ENCODE measurements around the gene KAZN.

Gene KAZN

DNA sequence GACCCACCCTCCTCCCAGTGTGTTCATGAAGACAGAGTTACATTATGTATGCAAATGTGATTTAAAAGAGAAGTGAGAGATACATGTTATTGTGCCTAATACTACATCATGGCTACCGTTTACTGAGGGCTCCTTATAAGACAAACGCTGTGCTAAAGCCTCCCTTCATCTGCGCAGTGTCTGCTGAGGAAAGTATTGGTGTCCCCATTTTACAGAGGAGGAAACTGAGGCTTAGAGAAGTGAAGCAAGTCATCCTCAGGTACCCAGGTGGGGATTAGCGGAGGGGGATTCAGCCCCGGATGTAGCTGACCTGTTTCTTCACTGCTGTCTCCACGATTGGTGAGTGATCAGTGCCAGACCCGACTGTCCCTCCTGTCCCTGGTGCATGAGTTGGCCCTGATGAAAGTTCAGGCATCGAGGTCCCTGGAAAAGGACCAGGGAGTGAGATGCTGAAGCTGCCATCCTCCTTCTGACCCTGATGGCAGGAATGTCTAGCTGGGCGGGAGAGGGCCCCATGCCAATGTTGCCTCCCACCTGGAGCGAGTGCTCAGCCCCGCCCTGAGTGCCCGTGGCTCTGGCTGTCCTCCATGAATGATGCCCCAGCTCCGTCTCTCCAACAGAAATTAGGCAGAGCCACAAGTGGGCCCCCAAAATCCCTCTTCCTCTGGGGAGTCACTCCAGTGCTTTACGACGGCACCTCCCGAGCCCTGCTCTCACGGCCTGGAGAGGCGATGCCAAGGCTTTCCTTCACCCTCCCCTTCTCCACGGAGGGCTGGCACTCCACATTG lies 204.7 kb downstream of the KAZN start:
- no peak for DNase-seq

DNA sequence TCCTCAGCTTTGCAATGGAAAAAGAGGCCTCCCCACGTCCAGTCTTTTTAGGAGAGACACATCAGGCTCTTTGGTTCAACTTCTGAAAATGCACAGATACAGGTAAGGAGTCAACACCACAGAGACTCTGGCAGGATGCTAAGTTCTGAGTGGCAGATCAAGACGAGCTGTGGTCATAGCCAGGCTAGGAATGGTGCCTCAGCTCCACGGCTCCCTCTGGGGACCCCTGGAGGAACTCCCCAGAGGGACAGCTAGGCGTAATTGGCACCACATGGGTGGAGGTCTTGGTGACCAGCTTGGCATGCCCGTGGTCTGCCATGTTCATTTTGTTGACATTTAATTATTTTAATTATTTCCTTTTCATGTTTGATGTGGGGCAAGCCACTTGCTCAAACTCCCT lies 206.1 kb downstream of the KAZN start:
- DNase-seq, result no peak

DNA sequence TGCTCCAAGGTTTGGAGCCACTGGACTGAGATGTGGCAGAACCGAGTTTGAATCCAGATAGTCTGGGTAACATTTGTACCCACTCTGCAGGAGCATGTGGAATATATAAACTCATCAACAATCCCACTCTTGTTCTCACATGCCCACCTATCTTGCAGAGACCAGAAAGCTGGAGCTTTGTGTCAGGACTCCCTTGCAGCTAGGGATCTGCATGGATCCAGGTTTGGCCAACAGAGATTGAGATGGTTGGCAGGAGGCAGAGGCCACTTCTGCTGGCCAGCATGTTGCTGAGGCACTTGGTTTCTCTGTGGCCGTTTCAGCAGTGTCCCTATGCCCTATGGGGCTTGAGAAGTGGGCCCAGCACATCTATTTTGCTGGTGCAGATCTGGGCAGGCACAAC lies 208.3 kb downstream of the KAZN start:
- no peak for DNase-seq

DNA sequence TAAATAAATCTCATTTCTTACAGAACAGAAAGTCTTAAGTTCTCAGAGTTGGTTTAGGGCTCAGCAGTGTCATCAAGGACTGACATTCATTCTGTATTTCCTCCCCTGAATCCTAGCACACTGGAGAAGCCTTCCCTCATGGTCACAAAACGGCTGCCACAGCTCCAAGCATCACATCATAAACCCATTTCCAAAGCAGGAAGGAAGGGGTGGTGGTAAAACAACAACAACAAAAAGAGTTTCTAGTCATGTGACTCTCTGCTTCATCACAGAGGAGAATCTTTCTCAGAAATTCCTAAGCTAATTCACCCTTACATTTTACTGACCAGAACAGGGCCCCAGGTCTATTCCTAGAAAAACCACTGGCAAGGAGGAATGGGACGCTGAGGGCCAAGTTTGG lies 210.3 kb downstream of the KAZN start:
- no peak for DNase-seq

DNA sequence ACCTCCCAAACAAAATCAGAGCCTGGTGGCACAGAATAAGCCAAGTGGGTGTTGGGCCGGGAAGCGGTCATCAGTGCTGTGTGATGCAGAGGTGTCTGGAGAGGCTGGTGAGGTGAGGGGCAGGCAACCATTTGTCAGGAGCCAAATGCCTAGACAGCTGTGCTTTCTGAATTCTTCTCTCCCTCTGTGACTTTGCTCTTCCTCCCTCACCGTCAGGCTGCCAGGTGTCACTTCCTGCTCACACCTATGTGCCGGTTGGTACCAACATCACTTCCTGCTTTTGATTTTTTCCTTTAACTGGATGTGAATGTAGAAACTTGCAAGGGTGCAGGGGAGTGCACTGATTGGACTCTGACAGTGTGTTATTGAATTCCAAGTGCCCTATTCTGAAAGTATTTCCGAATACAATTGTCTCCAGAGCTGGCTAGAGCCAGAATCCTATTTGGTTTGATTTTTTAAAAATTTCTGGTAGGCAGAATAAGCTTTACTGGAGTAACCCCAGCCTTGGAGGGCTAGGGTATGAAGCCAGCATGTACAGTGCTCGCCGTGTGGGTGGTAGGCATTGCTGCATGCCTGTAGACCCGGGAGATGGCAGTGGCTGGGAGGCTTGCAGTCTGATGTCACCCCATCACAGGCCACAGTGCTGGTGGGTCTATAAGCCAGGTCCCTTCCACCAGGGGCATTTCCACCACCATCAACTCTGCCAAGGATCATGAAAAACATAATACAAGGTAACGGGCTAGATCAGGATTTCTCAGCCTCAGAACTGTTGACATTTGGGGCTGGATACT lies 210.9 kb downstream of the KAZN start:
- no peak for DNase-seq

DNA sequence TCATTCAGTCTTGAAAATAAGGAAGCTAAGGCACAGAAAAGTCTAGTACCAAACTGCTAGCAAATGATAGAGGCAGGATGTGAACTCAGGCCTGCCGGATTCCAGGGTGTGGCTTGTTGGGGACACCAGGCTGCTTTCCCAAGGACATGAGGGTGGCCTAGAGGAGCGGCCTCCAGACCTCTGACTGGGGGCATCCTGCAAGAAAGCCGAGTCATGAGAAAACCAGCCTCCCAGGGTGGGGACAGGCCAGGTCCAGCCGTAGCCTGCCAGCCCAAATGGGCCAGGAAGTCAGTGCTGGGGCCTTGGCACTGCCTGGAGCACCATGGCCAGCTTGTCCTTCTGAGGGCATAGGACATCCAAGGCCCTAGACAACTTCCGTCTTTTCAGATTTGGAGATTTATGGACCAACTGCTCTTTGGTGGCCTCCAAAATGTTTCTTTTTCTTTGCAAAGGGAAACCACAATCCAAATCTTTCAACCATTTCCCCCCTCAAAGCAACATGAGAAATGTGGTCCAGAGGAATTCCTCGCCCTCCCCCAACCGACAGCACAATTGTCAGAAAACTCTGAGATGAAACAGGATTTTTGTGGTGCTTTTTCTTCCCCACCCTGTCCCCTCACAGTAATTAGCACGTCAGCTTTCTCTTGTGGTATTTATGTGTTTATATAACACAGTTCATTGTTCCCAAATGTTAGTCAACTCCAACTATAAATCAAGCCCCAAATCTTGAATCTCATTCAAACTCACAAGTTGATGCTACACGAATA lies 212.3 kb downstream of the KAZN start:
- no peak for DNase-seq

DNA sequence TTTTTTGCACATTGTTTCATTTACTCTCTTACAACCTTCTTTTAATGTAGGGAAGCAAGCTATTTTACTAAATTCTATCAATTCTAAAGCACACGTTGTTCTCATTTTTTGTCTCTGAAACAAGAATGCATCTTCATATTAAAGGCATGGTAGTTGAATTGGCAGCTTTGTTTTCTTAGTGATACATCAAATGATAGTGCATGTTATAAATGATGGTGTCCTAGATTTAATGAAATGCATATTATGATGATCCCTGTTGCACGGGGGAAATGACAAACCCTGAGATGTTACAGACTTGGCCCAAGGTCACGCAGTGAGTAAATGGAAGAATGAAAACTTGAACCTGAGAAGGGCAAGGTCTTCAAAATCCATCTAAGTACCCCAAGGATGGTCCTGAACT lies 213.1 kb downstream of the KAZN start:
- no peak for DNase-seq

DNA sequence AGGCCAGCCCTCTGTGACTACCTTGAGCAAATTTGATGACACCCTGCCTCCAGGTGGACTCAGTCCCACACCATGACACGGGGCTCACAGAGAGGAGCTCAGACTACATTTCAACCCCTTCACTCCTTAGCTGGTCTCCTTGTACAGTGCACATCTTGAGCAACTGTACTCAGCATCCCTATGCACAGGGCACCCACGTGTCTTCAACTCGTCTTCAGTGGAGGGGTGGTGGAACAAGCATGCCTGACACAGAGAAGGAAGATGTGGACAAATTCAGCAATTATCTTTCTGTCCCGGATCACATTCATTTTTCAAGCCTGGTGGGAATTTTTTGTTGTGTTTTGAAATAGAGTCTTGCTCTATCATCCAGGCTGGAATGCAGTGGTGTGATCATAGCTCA lies 213.7 kb downstream of the KAZN start:
- DNase-seq, result no peak

DNA sequence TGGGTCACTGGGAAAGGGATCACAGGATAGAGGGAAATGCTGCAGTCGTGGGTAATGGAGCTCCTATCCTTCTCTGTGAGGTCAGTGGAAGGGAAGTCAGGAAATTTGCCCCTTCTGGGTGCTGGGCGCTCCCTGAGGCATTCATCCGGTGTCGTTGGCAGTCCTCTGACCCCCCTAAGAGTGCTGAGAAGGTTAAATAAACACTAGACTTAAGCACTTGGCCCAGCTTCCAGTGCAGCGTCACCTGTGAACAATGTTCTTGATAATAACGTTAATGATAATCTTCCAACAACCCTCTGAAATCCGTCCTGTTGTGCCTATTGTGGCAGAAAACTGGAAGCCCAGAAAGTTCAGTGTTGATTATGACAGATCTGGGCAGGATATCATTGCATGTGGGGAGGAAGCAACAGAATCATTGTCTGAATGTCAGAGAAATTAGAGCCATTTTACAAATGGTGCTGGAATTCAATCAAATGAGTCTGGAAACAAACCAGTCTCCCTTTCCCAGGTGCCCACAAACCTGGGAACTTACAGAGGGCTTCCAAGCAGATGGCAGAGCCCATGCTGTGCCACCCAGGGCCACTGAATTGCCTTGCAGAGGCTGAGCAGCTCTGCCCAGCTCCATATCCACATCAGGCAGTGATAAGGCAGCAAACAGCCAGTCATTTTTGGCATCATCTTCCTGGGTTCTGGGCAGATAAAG lies 216.8 kb downstream of the KAZN start:
- no peak for DNase-seq

DNA sequence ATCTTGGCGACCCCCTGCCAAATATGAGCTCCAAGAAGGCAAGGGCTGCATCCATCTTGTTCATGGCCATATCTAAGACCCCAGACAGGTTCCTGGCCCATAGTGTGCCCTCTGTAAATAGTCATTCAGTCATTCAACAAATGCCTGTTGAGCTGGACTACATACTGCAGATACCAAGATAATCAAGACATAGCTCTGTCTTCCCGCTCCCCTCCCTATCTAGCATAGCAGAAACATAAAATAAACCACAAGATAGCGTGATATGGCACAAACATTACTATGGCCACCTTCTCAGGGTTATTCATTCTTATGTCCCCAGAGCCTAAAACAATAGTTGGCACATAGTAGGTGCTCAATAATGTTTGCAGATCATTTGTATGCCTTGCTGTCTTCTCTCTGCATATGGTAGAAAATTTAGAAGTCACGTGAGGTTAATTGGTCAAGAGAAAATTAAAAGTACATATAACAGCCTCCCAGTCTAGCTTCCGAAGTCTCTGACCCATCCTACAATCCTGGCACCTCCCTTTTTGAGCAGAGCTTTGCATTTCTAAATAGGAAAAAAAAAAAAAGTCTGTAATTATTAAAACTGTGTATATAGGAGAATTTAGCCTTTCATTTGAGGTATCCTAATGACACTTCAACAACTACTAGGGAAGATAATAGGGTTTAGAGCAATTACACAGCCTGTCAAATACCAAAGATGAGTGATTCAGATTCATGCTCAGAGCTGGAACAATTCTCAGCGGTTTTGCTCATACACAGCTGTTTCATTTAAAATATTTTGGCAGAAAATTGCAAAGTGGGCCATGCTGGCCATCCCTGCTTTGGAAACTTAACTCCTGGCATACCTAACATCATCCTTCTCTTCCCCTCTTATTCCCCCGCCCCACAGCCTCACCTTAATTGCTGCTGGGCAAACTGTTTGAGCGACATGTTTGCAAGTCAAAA lies 219.0 kb downstream of the KAZN start:
- no peak for DNase-seq

DNA sequence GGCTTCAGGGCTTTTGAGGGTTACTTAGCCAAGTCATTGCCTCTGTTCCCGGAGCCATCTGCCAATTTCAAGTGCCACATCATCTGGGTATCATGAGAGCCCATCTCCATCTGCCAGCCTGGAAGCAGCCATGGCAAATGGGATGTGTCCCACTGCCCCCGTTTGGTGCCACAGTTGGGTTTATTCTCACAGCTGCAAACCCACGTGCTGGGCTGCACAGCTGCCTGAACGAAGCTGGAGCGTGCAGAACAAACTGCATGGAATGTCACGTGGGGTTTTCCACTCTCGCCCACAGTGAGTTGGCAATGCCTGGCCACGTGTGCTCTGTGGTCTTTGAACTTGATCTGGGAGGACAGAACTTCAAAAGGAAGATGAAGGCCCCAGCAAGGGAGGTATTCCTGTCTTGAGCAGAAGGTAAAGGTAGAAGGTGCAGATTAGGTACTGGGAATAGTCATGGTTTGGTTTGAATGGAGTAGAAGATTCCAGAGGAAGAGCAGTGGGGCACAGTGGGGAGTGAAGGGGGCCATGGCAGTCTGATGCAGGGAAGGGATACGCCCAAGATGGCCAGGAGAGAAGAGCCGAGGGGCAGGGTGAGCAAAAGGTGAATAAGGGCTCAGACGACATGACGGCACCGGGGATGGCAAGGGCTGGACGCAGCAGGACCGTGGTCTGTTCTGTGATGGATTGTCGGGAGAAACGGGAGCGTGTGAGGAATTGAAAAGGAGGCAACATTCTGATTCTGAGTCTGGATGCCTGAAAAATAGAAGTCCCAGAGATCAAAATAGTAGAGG lies 222.0 kb downstream of the KAZN start:
- DNase-seq, result no peak

DNA sequence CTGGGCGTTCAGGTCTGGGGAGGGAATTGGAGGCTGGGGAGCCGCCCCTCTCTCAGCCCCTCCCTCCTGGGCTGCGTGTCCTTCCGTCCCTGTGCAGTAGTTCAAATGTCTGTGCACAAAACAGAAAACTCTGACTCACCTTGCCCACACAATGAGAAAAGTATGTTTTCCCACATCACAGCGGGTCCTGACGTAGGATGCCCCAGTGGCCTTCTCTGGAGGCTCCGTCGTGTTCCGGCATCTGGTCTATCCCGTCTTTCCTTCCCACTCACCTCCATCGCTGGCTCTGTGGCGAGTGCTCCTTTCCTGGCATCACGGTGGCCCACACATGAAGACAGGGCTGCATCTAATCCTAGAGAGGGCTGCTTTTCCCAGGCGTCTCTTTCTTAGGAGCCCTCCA lies 224.0 kb downstream of the KAZN start:
- DNase-seq, result no peak

DNA sequence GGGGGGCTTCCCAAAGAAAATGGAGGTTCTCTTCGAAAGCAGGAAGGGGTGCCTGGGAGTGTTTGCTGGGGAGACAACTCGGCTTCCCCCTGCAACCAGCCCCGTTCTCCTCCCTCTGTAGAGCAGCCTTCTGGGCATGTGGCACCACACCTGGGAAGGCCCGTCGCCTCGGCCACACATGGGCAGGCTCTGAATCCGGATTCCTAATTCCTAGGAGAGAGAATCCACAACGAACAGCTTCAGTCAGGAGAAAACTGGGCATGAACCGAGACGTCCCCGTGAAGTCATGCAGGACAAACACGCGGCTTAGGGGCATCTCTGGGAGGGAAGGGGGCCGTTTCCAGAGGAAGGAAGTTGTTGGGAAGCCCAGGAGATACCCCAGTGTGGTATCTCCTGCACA lies 224.5 kb downstream of the KAZN start:
- no peak for DNase-seq

DNA sequence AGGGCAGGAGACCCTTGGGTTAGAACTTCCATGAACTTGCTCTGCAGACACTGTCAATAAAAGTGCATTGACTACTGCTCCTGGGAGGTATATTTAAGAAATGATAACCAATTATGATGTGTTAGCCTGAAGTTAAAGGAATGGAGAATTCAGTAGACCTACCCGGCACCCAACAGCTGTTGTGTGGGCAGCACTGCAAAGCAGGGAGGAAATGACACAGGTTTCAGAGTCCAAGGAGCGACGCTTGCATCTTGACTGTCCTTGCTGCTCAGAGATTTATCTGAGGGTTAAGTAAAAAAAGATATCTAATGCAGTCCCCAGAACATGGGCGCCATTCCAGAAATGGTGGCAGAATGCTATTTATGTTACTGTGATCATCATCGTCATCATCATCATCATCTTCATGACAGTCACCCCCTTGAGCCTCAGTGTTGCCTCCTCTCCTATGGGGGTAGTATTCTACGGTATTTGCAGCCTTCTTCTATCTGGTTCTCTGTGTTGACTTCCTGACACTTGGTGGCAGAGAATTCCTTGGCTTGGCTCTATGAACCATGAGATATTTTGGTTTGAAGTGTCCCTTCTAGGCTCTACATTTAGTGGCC lies 225.9 kb downstream of the KAZN start:
- no peak for DNase-seq

DNA sequence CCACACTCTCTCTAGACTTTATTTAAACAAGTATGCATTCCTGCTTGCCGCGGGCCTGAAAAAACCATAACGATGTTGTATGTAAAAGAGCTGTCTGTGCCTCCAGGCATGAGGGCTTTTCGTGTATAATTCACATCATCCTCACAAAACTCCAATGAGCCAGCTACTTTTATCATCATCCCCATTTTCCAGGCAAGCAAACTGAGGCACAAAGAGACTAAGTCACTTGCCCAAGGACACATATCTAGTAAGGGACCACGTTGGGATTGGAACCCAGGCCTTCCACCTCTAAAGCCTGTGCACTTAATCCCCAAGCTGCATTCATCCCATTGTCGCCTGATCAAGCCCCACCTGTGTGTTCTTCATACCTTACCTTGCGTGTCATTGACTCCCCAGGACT lies 226.9 kb downstream of the KAZN start:
- no peak for DNase-seq

DNA sequence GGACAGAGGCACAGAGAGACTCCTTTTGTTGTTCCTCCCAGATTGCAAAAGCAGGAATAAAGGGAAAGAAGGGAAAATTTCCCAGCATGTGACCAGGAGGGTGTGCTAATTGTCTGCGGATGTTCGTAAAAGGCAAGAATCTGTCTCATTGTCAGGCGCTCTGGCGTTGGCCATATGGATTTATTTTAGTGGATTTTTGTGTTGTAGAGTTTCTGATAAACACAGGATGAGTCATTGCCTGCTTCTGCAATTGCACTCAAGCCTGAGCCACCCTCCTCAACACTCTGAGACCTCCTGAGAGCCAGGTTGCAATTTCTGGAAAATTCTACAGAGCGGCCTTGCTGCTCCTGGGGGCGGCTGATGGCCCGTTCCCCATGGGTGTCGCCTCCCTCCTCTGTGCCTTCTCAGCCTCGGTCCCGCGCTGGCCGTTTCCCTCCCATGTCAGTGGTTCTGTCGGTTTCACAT lies 227.7 kb downstream of the KAZN start:
- no peak for DNase-seq

DNA sequence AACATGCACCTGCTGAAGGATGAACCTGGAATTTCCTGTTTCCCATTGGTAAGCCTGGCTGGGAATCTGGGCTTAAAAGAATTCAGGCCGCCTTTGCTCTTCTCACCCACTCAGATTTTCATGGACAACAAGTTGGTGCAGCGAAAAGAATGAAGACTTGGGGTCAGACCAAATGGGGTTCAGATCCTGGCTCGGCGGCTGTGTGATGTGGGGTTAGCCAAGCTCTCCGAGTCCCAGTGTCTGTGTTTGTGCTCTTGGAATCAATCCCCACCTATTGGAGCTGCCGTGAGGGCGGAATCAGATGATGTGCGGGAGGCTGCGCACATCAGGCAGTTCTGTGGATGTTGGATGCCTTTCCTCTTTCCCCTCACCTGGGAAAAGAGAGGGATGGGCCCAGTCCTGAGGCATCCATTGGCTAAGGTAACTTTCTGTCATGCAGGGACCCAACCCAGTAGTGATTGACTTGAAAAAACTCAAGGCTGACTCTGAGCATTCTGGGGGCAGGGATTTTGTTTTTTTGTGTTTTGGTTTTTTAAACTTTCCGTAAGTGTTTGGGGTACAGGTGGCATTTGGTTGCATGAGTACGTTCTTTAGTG lies 228.3 kb downstream of the KAZN start:
- no peak for DNase-seq

DNA sequence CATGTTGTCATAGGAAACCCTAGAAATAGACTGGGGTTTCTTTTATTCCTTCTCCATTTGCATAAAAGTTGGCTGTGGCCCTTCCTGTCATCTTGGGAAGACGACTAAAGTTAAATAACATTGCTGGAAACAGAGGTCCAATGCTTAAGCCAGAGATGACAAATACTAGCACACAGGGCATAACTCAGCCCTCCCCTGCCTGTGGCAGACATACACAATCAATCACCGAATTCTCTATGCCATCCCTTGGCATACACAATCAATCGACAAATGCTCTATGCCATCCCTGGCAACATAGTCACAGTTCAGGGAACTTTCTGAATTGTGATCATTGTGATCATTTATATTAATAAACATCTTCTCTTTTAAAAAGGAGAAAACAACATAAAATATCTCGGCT lies 229.4 kb downstream of the KAZN start:
- no peak for DNase-seq

DNA sequence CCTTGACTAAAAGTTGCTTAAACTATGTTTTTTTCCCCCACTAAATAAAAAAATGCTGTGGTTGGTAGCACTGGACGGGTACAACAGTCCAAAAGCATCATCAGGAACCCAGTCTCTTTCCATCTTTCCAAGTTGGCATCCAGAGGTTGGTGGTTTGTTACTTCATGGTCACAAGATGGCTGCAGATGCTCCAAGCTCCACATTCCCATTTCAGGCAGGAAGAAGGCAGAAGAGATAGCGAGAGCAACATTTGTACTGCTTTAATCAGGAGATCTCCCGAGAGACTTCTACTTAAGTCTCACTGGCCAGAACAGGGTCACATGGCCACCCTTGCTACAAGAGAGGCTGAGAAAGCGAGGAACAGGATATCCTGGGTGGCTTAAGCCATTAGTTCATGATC lies 230.2 kb downstream of the KAZN start:
- no peak for DNase-seq

DNA sequence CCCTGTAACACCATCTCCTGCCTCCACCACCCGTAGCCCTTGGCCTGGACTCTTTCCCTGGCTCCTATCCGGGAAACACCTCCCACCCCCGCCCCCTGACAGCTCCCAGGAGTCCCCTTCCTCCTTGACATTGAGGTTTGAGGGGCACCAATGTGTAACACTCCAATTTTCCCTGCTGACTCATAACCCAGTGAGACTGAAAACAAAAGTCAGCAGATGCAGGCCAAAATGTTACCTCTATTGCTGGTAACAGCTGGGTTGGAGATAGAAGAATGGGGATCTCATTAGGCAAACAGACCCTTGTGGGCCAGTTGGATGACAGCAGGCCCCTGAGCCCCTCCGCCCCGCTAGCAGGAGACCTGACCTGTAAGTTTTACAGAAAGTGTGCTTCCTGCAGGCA lies 237.2 kb downstream of the KAZN start:
- no peak for DNase-seq

All from central memory CD4-positive, alpha-beta T cell (primary cell).